DMS53 (cell line): ENCODE data around the gene PAPPA.

ENCODE experiments used
- DNase-seq: peaks from one replicate; lab custom pipeline; 2025; lab: John Stamatoyannopoulos, UW

PAPPA gene

GRCh38 chr9:116387934-116388698 lies 234.5 kb downstream of the PAPPA start:
- no peak for DNase-seq

- no peak for DNase-seq
Measured at GRCh38 chr9:116389541-116390302, 236.1 kb downstream of the PAPPA start.

GRCh38 chr9:116390303-116391228 lies 237.0 kb downstream of the PAPPA start:
- no peak for DNase-seq

- no peak for DNase-seq
Measured at GRCh38 chr9:116391306-116391900, 237.8 kb downstream of the PAPPA start.

GRCh38 chr9:116393198-116393597 lies 239.6 kb downstream of the PAPPA start:
- DNase-seq, result no peak

- no peak for DNase-seq
Measured at GRCh38 chr9:116394070-116394469, 240.5 kb downstream of the PAPPA start.

GRCh38 chr9:116394894-116395698 lies 241.5 kb downstream of the PAPPA start:
- no peak for DNase-seq

- no peak for DNase-seq
Measured at GRCh38 chr9:116395699-116396037, 242.1 kb downstream of the PAPPA start.

GRCh38 chr9:116403171-116403570 lies 249.6 kb downstream of the PAPPA start:
- DNase-seq, result no peak

- DNase-seq, result no peak
Measured at GRCh38 chr9:116404228-116404627, 250.6 kb downstream of the PAPPA start.

GRCh38 chr9:116405321-116405720 lies 251.7 kb downstream of the PAPPA start:
- DNase-seq, result no peak

GRCh38 chr9:116406469-116406868 lies 252.9 kb downstream of the PAPPA start:
- DNase-seq, result no peak

- DNase-seq, result no peak
Measured at GRCh38 chr9:116409129-116409528, 255.5 kb downstream of the PAPPA start.

GRCh38 chr9:116409638-116410037 lies 256.0 kb downstream of the PAPPA start:
- no peak for DNase-seq

GRCh38 chr9:116411506-116411905 lies 257.9 kb downstream of the PAPPA start:
- no peak for DNase-seq

- DNase-seq, result no peak
Measured at GRCh38 chr9:116414374-116414773, 260.8 kb downstream of the PAPPA start.

- no peak for DNase-seq
Measured at GRCh38 chr9:116416421-116416820, 262.8 kb downstream of the PAPPA start.

GRCh38 chr9:116417464-116417863 lies 263.9 kb downstream of the PAPPA start:
- no peak for DNase-seq

- no peak for DNase-seq
Measured at GRCh38 chr9:116419181-116419580, 265.6 kb downstream of the PAPPA start.

GRCh38 chr9:116420993-116421538 lies 267.5 kb downstream of the PAPPA start:
- DNase-seq, result no peak
